Ovary (tissue), 3 donors: ENCODE data around the gene TMEM143.

ENCODE experiments used
- POLR2A ChIP-seq: fragments of 450-650 bp; IDR thresholded peaks from one replicate; pipeline ENCODE4 v1.6.1; 2017; ENCODE audit warnings: antibody characterized with exemption, mild to moderate bottlenecking, moderate library complexity
- TF ChIP-seq, protein P1 (sequence below), 3 donors: fragments of 450-650 bp in 2 of 3; fragments of 200-600 bp in 1 of 3; IDR thresholded peaks; one replicate each; pipeline versions ENCODE4 v1.5.1 to v1.8.0; 2016 to 2022; ENCODE audit warnings: antibody characterized with exemption in 3 of 3, mild to moderate bottlenecking in 1 of 3
- donor health status: DM: no; HTN: no; CAD: no.

DNA sequence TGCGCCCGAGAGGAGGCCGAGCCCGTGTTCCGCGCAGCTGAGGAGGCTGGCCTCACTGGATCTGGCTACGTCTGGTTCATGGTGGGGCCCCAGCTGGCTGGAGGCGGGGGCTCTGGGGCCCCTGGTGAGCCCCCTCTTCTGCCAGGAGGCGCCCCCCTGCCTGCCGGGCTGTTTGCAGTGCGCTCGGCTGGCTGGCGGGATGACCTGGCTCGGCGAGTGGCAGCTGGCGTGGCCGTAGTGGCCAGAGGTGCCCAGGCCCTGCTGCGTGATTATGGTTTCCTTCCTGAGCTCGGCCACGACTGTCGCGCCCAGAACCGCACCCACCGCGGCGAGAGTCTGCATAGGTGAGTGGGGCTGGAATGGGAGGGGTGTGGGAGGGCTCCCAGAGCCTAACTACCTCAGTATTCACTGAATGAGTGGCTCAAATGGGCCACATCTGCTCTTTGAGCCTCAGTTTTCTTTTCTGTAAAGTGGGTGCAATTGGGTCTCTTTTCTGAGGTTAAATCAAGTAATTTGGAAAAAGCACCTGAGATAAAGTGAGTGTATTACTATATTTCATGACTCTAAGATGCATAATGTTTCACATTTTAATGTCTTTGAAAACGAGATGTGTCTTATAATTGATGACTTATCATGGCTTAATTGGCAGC lies 41.4 kb upstream of the TMEM143 start:
- TF ChIP-seq, protein P1, sequence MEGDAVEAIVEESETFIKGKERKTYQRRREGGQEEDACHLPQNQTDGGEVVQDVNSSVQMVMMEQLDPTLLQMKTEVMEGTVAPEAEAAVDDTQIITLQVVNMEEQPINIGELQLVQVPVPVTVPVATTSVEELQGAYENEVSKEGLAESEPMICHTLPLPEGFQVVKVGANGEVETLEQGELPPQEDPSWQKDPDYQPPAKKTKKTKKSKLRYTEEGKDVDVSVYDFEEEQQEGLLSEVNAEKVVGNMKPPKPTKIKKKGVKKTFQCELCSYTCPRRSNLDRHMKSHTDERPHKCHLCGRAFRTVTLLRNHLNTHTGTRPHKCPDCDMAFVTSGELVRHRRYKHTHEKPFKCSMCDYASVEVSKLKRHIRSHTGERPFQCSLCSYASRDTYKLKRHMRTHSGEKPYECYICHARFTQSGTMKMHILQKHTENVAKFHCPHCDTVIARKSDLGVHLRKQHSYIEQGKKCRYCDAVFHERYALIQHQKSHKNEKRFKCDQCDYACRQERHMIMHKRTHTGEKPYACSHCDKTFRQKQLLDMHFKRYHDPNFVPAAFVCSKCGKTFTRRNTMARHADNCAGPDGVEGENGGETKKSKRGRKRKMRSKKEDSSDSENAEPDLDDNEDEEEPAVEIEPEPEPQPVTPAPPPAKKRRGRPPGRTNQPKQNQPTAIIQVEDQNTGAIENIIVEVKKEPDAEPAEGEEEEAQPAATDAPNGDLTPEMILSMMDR (IDR thresholded peaks at IDR 0.05) = no peak
- TF ChIP-seq POLR2A = no peak
